ENCODE measurements around the gene RNF220.
"Not testable (repeated sequence)": the region's sequence is repeated elsewhere in the genome, so short reads cannot be mapped to it uniquely, and the experiment has no call there.

The RNF220 gene

GRCh38 chr1:44496541-44497171 lies 91.6 kb downstream of the RNF220 start:
- DNase-seq (ENCODE audit: low read depth), result no peak

GRCh38 chr1:44497422-44498170 lies 92.5 kb downstream of the RNF220 start:
- no peak for DNase-seq (ENCODE audit: low read depth)

- no peak for DNase-seq (ENCODE audit: low read depth)
Measured at GRCh38 chr1:44499306-44499705, 94.3 kb downstream of the RNF220 start.

GRCh38 chr1:44500181-44501046 lies 95.4 kb downstream of the RNF220 start:
- DNase-seq (ENCODE audit: low read depth), result no peak

GRCh38 chr1:44501047-44501890 lies 96.2 kb downstream of the RNF220 start:
- DNase-seq (ENCODE audit: low read depth), result no peak

- not testable (repeated sequence) for DNase-seq (ENCODE audit: low read depth)
Measured at GRCh38 chr1:44502823-44503222, 97.8 kb downstream of the RNF220 start.

GRCh38 chr1:44503625-44504024 lies 98.6 kb downstream of the RNF220 start:
- DNase-seq (ENCODE audit: low read depth), result no peak

GRCh38 chr1:44505210-44505993 lies 100.3 kb downstream of the RNF220 start:
- DNase-seq (ENCODE audit: low read depth), result no peak

- DNase-seq (ENCODE audit: low read depth), result no peak
Measured at GRCh38 chr1:44507490-44508396, 102.7 kb downstream of the RNF220 start.

- no peak for DNase-seq (ENCODE audit: low read depth)
Measured at GRCh38 chr1:44508397-44508745, 103.3 kb downstream of the RNF220 start.

- no peak for DNase-seq (ENCODE audit: low read depth)
Measured at GRCh38 chr1:44511363-44511762, 106.3 kb downstream of the RNF220 start.

GRCh38 chr1:44511769-44512168 lies 106.7 kb downstream of the RNF220 start:
- DNase-seq (ENCODE audit: low read depth), result no peak

- DNase-seq (ENCODE audit: low read depth), result no peak
Measured at GRCh38 chr1:44512313-44512885, 107.3 kb downstream of the RNF220 start.

GRCh38 chr1:44513111-44513510 lies 108.1 kb downstream of the RNF220 start:
- no peak for DNase-seq (ENCODE audit: low read depth)

GRCh38 chr1:44514673-44515072 lies 109.6 kb downstream of the RNF220 start:
- DNase-seq (ENCODE audit: low read depth), result no peak

- no peak for DNase-seq (ENCODE audit: low read depth)
Measured at GRCh38 chr1:44515416-44515815, 110.4 kb downstream of the RNF220 start.

GRCh38 chr1:44519035-44519676 lies 114.1 kb downstream of the RNF220 start:
- no peak for DNase-seq (ENCODE audit: low read depth)

GRCh38 chr1:44521378-44522080 lies 116.5 kb downstream of the RNF220 start:
- DNase-seq (ENCODE audit: low read depth), result no peak
